Measurements from ENCODE around the gene FANCC. TPM values are rescaled to one million over a fixed set of nuclear protein-coding genes. Genes with fewer than 3 reads are reported as not detected.

The FANCC gene
- total and polyA plus RNA-seq, 2 of the 8 experiments (the other 6 are each of a cell fraction or from before 2014, with no cell fraction given) = 7.8 to 15.2 TPM

DNA sequence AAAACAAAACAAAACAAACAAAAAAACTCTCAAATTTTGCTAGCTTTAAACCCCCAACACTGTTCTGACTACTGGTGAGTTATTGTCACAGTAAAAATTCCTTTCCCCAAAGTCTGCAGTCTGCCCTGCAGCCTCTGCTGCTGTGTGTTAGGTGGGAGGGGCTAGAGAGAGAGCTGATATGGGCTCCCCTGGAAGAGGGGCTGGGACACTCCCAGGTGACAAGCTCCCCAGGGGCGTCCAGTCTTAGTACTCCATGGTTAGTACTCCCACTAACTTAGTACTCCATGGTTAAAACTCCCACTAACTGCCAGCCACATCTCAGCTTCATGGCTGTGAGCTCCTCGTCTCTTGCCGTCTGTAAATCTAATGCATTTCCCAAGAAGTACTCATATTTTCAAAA, 191.9 kb downstream of the FANCC start:
- no peaks in the 10 kb centered on the region for H3K79me1 ChIP-seq (ENCODE audit: low read depth, low read length)
- H2BK120ac ChIP-seq (replicated peaks; ENCODE audit: low read depth, low read length) = no peak overlapping the region
- H3K23me2 ChIP-seq (ENCODE audit: low read depth, low read length) = no peaks in the 10 kb centered on the region
- H3K9ac ChIP-seq (replicated peaks in 1 of 4; ENCODE audit: extremely low read depth in 1 of 4, low read depth in 3 of 4, low read length in 3 of 4) = no peak overlapping the region
- no peak overlapping the region for H3K18ac ChIP-seq (ENCODE audit: extremely low read depth, low read length)
- H2BK12ac ChIP-seq (ENCODE audit: low read depth, low read length) = no peak overlapping the region
- H4K91ac ChIP-seq (replicated peaks; ENCODE audit: insufficient read length, low read length) = no peak overlapping the region
- H2BK5ac ChIP-seq (ENCODE audit: low read depth, low read length) = no peak overlapping the region
- CTCF ChIA-PET (ENCODE audit: partially characterized antibody) = interaction anchor here (0.5 to 13.7 kb wide), 22 partner anchors 6 to 456 kb away, joined by 3 to 209 read pairs (median 4); no protein-coding TSS in a partner anchor
- H2AFZ ChIP-seq (ENCODE audit: low read length) = no peak overlapping the region
- H3K14ac ChIP-seq (ENCODE audit: insufficient read length) = no peak overlapping the region
- DNase-seq (ENCODE audit: low read depth in 1 of 2, low spot score in 2 of 2) = no peak
- H3K36me3 ChIP-seq (ENCODE audit: control insufficient read depth in 2 of 4, insufficient read depth in 4 of 4, low read length in 3 of 4) = no peaks in the 10 kb centered on the region
- H3K23ac ChIP-seq (ENCODE audit: insufficient read length) = no peak overlapping the region
- POLR2A ChIA-PET (ENCODE audit: partially characterized antibody) = no interaction called here
- H3K27ac ChIP-seq (ENCODE audit: low read depth, low read length) = no peak overlapping the region
- no peaks in the 10 kb centered on the region for H3K9me3 ChIP-seq (ENCODE audit: insufficient read depth in 2 of 2, low read depth in 1 of 2, low read length in 1 of 2)
- H3K4ac ChIP-seq (replicated peaks; ENCODE audit: insufficient read length, low read depth, low read length) = no peak overlapping the region
- no peak overlapping the region for H3K56ac ChIP-seq (replicated peaks; ENCODE audit: insufficient read length, low read depth, low read length)
- TF ChIP-seq, protein P1, sequence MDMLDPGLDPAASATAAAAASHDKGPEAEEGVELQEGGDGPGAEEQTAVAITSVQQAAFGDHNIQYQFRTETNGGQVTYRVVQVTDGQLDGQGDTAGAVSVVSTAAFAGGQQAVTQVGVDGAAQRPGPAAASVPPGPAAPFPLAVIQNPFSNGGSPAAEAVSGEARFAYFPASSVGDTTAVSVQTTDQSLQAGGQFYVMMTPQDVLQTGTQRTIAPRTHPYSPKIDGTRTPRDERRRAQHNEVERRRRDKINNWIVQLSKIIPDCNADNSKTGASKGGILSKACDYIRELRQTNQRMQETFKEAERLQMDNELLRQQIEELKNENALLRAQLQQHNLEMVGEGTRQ (IDR thresholded peaks at IDR 0.05; ENCODE audit: low read length) = no peak
- TF ChIP-seq JUND (IDR thresholded peaks at IDR 0.05; ENCODE audit: low read length) (no peak), MAFK (IDR thresholded peaks at IDR 0.05; ENCODE audit: low read depth, low read length) (no peak), SP2 (IDR thresholded peaks at IDR 0.05; ENCODE audit: low read length) (no peak), CEBPB (IDR thresholded peaks at IDR 0.05; ENCODE audit: low read depth, low read length) (no peak)
- no peak overlapping the region for H4K5ac ChIP-seq (ENCODE audit: insufficient read length, low read depth, low read length)
- no peaks in the 10 kb centered on the region for H3K27me3 ChIP-seq (replicated peaks in 1 of 4; ENCODE audit: control insufficient read depth in 3 of 4, extremely low read depth in 1 of 4, insufficient read depth in 3 of 4, low read length in 3 of 4)
- H4K8ac ChIP-seq (ENCODE audit: extremely low read depth, insufficient read depth, low read length) = no peak overlapping the region
- H2BK20ac ChIP-seq (ENCODE audit: low read length) = no peak overlapping the region
- H2AK5ac ChIP-seq (ENCODE audit: low read depth, low read length) = no peak overlapping the region
- no peaks in the 10 kb centered on the region for H4K20me1 ChIP-seq (replicated peaks in 1 of 2; ENCODE audit: control insufficient read depth in 1 of 2, insufficient read depth in 2 of 2, low read length in 2 of 2)
- peaks cover 0 to 19% (median 11%) of the 10 kb centered on the region in 4 experiments; a peak in 6 of 7 replicates for H3K4me1 ChIP-seq (replicated peaks in 1 of 4; ENCODE audit: control insufficient read depth in 3 of 4, insufficient read depth in 4 of 4, low read length in 3 of 4)
- 92% methylated on average over 3 of the region's 3 CpGs; no CpG with 5 or more reads in 1 of the 2 experiments for WGBS, 2 experiments (ENCODE audit: extremely low coverage in 1 of 2, insufficient coverage in 1 of 2, insufficient read length in 1 of 2, insufficient replicate concordance in 2 of 2, low coverage in 1 of 2, low lambda C conversion rate in 2 of 2, missing lambda C conversion rate in 1 of 2)
- no peak for FAIRE-seq
- no peaks in the 10 kb centered on the region for H3K79me2 ChIP-seq (ENCODE audit: control insufficient read depth in 1 of 2, insufficient read depth in 2 of 2, low read length in 2 of 2)
- H3K4me2 ChIP-seq (ENCODE audit: insufficient read depth in 1 of 2, low read depth in 2 of 2, low read length in 2 of 2) = no peak overlapping the region
- H2BK15ac ChIP-seq (ENCODE audit: low read length) = no peak overlapping the region
- H3K4me3 ChIP-seq (ENCODE audit: extremely low read depth in 1 of 4, insufficient read depth in 2 of 4, low read depth in 3 of 4, low read length in 4 of 4) = no peak overlapping the region
